Muscle of back (tissue), 11 donors: ENCODE results near the gene CXCL14. TPM values are rescaled to one million over a fixed set of nuclear protein-coding genes. Genes with fewer than 3 reads are reported as not detected.

Experiments used
- DNase-seq, 3 donors: peaks; one replicate each; pipeline versions ENCODE4 v3.0.0 to v3.0.0-alpha.2; 2013
- polyA plus RNA-seq, 10 donors: library from polyadenylated mRNA; unstranded; fragments of 120-200 nt; gene quantifications; one replicate each; pipeline ENCODE4 v1.2.1, GENCODE V29; 2013; ENCODE audit not compliant: insufficient read length in 10 of 10

Gene CXCL14
- polyA plus RNA-seq, 10 donors, result 21.1 to 310 (median 36.2) TPM

DNA sequence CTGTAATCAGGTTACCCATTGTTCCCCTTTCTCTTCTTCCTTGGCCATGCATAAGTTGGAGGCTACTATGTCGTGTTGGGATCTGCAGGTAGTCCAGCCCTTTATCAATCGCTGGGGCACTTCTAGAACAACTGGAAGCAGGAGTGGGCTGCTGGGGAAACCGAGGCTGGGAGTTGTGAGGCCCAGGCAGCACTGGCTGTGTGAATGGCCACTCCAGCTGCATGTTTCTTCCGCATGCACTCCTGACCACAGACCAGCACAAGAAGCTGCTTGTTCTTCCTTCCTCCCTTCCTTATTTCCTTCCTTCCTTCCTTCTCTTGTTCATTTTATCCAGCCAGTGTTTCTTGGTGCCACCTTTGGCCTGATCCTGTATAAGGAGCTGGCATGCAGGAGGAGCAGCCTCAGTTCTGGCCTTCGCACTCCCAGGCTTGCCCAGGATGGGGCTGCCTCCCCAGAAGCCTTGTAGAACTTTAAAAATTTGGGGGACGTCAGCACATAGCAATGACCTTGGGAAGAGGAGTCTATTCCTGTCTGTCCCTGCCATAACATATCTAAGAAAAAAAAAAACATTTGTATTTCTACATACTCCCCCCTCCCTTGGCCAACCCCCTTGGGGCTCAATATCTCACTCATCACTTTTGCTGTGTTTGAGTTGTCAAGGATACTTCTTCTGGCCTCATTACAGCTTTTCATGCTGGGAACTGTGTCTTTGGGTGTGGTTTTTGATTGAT, 20.8 kb upstream of the CXCL14 start:
- DNase-seq, result peak in 1 of 3 donors; percentile 28

DNA sequence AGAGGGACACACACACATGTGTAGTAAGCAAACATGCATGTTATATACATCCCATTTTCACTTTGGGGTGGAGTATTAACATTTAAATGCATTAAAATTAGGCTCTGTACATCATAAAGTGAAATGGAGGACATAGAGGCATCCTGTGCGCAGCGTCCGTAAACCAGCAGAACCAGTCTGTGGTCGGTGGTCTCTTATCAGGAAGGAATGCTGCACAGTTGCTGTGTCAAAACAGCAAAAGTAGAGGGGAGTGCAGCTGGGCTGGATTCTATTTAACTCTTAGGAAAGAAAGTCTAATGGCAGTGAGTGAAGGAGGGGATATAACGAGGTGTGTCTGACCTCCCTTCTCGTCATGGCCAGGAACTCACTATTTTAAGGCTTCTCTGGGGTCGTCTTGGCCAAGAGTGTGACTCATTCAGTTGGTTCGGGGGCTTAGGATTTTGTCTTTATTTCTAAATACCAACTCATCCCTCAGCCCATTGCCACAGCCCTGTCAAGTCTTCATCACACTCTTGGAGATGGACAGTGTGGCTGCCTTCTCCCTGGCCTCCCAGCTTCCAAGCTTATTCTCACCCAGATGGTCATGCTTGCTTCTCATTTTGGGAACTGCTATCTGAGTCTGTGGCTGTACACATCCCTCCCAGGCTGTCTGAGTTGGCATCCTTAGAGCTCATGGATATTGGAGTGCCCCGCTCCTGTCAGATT, 20.1 kb upstream of the CXCL14 start:
- no peak for DNase-seq

- no peak for DNase-seq
Observed at GRCh38 chr5:135596788-135597187, 18.0 kb upstream of the CXCL14 start.

GRCh38 chr5:135596157-135596763, 17.5 kb upstream of the CXCL14 start:
- no peak for DNase-seq

DNA sequence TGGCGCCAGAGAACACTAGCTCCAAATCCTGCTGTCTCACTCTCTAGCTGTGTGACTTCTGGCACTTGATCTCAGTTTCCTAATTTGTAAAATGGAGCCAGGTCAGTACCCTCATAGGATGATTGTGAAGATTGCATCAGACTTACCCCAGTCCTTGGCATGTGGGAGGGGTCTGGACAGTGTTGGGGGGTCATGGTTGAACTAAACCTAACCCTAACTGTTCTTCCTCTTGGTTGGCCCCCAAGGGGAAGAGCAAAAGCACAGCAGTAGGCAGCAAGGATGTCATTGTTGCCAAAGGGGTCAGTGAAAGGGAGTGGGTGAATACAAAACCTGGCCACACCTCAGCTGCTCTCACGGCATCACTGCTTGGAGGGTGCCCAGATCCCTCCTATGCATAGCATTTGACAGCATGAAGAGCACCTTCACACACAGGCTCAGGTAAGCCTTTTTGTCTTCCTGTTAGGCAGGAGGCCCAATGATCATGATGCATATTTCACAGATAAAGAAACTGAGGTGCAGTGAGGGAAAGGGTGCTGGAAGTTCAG, 15.7 kb upstream of the CXCL14 start:
- DNase-seq, result no peak

GRCh38 chr5:135593886-135594285, 15.1 kb upstream of the CXCL14 start:
- no peak for DNase-seq

- no peak for DNase-seq
Observed at GRCh38 chr5:135593141-135593540, 14.3 kb upstream of the CXCL14 start.

GRCh38 chr5:135592312-135593045, 13.7 kb upstream of the CXCL14 start:
- DNase-seq, result no peak

DNA sequence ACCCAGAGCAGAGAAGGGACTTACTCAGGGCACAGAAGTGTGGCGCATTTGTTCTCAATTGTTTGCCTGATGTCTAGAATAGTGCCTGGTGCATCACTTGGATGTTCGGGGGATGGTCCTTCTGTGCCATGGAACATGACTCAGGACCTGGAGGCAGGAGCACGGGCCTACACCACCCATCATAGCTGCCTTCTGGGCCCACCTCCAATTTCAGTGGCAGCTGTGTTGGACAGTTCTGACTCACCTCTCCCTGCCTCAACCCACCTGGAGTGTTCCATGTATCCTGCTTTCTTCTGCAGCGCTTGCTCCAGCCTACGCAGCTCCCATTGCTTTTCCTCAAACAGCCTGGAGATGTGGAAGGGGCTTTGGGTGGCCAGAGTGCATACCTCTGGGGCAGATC, 12.5 kb upstream of the CXCL14 start:
- no peak for DNase-seq

DNA sequence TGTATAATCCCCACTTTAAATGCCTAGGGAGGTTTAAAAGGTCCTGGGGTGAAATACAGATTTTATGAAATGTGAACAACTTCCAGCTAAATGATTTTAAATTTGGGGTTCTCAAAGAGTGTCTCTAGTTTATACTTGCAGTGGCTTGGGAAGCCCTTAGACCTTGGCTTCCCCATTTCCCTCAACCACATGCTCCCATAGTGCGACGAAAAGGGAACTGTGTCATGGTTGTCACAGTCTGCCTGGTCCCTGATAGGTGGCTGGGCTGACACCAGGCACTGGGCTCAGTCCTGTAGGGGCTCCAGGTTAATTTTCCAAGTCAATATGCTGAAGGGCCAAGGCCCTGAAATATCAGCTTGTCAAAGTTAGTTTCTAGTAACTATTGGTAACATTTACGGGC, 10.4 kb upstream of the CXCL14 start:
- no peak for DNase-seq

- peak in 1 of 3 donors; percentile 30 for DNase-seq
Observed at GRCh38 chr5:135587721-135588663, 9.2 kb upstream of the CXCL14 start.

GRCh38 chr5:135584918-135585317, 6.1 kb upstream of the CXCL14 start:
- no peak for DNase-seq

- DNase-seq, result no peak
Observed at GRCh38 chr5:135584276-135584675, 5.5 kb upstream of the CXCL14 start.

GRCh38 chr5:135582099-135582781, 3.4 kb upstream of the CXCL14 start:
- DNase-seq, result no peak

DNA sequence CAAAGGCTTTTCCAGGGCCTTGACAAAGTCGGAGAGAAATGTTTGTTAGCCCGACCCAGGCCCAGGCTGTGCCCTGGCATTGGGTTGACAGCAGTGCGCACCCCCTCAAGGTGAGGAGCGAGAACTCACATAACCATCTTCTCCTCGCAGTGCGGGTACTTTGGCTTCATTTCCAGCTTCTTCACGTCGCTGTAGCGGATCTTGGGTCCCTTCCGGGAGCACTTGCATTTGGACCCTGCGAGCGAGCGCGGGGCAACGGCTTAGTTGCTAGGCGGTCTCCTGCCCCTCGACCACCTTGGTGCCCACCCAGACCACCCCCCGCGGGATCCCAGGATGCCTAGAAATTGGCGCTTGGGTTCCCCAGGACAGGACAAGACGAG, 496 bp downstream of the CXCL14 start:
- DNase-seq, result peak in 1 of 3 donors; percentile 34

DNA sequence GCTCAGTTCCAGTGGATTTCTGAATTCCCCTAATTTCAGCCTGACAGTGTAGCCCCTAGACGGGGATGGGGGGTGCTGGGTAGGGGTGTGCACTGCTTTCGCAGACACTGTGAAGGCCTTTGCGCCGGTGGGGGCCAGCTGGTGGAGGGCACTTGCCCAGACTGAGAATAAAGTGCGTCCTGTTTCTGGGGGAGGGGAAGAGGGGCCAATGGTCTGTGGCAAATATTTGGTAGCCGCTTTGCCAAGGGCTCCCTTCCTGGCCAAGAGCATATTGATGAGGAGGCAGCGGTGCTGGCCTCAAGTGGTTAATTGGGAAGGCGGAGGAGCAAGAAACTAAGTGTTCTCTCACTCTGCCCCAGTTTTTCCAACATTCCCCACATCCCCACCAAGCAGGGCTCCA, 1.4 kb downstream of the CXCL14 start:
- no peak for DNase-seq

- DNase-seq, result no peak
Observed at GRCh38 chr5:135576075-135576599, 2.7 kb downstream of the CXCL14 start.

DNA sequence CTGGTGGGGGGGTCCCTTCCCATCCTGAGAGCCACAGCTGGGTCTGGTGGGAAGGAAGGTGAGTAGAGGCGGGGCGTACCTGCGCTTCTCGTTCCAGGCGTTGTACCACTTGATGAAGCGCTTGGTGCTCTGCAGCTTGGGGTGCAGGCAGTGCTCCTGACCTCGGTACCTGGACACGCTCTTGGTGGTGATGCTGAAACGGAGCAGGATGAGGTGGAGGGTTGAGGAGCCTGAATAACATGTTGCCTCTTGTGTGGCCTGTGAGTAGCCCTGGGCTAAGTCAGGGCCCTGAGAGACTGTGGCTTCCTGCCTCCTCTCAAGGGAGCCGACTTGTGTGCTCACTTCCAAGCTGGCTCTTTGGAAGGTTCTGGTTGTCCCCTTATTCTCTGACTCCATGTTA, 4.3 kb downstream of the CXCL14 start:
- no peak for DNase-seq

GRCh38 chr5:135571902-135572301, 6.9 kb downstream of the CXCL14 start:
- DNase-seq, result no peak

- no peak for DNase-seq
Observed at GRCh38 chr5:135571066-135571609, 7.7 kb downstream of the CXCL14 start.
